GM20000 (cell line): ENCODE data around the gene ZNF738.
"Not testable (repeated sequence)": the region's sequence is repeated elsewhere in the genome, so short reads cannot be mapped to it uniquely, and the experiment has no call there.

Experiments
- DNase-seq: peaks from one replicate; pipeline ENCODE4 v3.0.0; 2012; ENCODE audit warnings: low spot score
- TF ChIP-seq, protein P1 (sequence below): IDR thresholded peaks from 2 replicates; pipeline ENCODE4 v1.5.1; 2012; ENCODE audit warnings: mild to moderate bottlenecking, control low read depth; ENCODE audit errors: extremely low read depth, missing control alignments

Gene ZNF738

DNA sequence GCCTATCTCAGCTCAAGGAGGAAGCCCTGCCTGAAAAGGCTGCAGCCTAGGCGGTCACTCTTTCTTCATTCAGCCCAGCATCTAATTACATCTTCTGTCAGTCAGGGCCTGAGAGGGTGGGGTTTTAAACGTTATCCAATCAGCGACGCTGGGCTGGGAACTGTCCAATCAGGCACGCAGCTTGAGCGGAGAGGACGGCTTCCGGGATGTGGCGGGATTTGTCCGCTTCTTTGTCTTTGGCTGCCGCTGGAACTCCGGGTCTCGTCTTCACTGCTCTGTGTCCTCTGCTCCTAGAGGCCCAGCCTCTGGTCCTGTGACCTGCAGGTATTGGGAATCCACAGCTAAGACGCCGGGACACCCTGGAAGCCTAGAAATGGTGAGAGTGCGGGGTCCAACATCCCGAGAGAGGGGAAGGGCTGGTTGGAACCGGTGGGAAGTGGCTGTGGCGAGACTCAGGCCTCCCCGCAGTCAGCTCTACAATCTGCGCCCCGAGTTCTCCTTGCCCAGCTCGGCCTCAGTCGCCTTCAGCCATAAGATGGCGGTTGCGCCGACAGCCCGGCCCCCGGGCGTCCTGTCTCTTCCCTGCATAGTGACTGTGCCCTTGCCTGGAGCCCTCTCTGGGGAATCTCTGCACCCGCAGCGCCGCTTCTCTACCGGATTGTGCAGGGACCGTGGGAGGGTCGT is at the start of gene ZNF738:
Gene ZNF738, plus strand, starts transcription at position 233 of the 684 bp plus-strand sequence. Its CDS starts 141 bp downstream, at position 374.
- peak; percentile 80 for DNase-seq
- TF ChIP-seq, protein P1, sequence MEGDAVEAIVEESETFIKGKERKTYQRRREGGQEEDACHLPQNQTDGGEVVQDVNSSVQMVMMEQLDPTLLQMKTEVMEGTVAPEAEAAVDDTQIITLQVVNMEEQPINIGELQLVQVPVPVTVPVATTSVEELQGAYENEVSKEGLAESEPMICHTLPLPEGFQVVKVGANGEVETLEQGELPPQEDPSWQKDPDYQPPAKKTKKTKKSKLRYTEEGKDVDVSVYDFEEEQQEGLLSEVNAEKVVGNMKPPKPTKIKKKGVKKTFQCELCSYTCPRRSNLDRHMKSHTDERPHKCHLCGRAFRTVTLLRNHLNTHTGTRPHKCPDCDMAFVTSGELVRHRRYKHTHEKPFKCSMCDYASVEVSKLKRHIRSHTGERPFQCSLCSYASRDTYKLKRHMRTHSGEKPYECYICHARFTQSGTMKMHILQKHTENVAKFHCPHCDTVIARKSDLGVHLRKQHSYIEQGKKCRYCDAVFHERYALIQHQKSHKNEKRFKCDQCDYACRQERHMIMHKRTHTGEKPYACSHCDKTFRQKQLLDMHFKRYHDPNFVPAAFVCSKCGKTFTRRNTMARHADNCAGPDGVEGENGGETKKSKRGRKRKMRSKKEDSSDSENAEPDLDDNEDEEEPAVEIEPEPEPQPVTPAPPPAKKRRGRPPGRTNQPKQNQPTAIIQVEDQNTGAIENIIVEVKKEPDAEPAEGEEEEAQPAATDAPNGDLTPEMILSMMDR = no peak

DNA sequence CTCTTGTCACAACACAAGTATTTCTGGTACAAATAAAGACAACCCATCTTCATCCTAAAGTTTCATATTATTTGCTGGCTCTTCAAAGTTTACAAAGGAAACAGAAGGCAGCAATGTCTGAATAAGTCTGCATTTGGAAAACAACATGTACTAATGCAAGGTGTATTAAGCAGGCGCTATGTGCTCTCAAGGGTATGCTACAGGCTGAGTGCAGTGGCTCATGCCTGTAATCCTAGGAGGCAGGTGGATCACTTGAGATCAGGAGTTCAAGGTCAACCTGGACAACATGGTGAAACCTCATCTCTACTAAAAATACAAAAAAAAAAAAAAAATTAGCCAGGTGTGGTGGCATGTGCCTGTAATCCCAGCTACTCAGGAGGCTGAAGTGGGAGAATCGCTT is 46.0 kb upstream of the ZNF738 start:
- not testable (repeated sequence) for DNase-seq

DNA sequence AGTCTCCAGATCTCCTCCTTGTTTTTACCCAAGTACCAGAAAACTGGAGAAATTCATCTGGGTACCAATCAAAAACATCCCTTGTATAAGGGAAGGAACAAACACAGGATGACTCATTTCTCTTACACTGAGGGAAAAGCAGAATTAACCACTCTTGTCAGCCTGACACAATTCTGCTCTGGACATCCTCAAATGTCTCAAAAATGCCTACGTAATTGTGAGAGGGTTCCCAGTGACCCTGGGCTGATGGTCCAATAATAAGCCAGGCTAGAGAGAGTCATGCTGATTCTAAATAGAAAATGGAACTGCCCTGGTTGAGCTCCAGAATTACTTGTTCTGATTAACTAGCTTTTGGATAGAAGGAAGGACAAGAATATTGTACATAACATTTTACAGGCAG is 44.1 kb upstream of the ZNF738 start:
- no peak for DNase-seq
- TF ChIP-seq, protein P1 = no peak

DNA sequence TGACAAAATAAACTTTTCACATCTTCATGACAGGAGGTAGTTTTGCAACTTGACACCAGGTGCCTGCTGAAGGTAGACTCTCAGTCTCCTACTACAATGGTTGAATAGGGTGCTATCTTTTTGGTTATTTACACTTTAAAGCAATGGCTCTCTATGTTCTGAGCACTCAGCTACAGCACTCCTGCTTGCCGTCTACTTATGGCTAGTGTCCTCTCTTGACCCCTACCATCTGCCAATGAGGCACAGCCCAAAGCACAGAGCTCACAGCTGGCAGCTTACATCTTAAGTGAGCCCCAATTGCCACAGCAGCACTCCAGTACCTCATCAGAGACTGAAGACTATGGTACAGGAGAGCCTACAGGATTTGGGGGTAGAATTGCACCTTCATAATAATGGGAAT is 41.0 kb upstream of the ZNF738 start:
- DNase-seq = no peak
- TF ChIP-seq, protein P1 = no peak

DNA sequence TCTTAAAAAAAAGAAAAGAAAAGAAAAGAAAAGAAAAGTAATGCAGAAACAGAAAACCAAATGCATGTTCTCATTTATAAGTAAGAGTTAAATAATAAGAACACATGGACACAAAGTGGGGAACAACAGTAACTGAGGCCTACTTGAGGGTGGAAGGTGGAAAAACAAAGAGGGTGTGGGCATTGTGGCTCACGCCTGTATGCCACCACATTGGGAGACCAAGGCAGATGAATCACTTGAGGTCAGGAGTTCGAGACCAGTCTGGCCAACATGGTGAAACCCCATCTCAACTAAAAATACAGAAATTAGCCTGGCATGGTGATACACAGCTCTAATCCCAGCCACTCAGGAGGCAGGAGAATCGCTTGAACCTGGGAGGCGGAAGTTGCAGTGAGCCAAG is 37.7 kb upstream of the ZNF738 start:
- DNase-seq = no peak
- TF ChIP-seq, protein P1 = no peak

DNA sequence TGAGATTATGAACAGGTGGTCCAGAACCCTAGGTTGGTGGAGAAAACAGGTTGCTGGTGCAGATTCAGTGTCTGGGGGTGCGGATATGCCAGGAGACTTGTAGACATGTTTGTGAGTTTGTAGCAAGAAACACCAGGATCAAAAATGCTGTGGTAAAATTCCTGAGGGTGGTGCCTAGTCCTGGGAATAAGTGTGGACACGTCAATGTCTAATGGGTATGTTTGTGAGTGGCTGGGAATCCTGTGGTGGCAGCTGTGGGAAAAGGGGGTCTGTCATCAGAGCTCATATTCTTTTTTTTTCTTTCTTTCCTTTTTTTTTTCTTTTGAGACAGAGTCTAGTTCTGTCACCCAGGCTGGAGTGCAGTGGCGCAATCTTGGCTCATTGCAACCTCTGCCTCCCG is 36.8 kb upstream of the ZNF738 start:
- TF ChIP-seq, protein P1 = no peak
- no peak for DNase-seq

DNA sequence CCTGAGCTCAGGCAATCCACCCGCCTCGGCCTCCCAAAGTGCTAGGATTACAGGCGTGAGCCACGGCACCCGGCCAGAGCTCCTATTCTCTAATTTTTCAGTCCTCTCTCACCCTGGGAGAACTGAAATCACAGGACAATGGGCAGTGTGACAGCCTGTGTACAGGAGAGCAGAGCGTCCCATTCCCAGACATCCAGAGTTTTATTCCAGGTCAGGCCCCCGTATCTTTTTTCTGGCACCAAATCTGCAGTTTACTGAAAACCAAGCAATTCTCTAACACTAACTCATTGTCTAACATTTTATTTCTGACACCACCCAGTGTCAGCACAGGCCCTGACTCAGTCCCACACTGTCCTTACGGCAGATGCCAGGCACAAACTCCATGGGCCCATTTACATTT is 36.3 kb upstream of the ZNF738 start:
- TF ChIP-seq, protein P1 = no peak
- DNase-seq = no peak

DNA sequence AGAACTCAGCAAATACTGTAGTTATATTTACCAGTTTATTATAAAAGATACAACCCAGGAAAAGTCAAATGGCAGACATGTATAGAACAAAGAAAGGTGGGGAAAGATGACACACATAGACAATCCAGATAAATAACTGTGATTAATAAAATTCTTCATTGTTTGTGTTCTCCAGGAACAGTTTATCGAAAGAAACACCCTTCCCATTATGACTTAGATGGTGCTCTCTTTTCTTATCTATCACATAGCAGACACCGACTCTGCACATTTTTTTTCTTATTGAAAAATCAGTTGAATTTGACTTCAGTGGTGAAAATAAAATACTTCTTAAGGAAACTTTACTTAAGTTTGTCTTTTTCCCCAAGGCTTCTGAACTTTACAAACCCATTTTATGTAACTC is 35.8 kb upstream of the ZNF738 start:
- TF ChIP-seq, protein P1 = no peak
- DNase-seq = no peak
